Posterior cingulate gyrus (tissue), 11 donors: ENCODE data around the gene N4BP2.
"Not testable (repeated sequence)": the region's sequence is repeated elsewhere in the genome, so short reads cannot be mapped to it uniquely, and the experiment has no call there.

Source experiments
- DNase-seq, 10 donors: peaks; one replicate each; pipeline versions ENCODE4 v3.0.0 to v3.0.0-alpha.2; 2020 to 2021; ENCODE audit warnings: mixed read lengths in 3 of 10
- intact Hi-C: fragments of 100-400 bp; cut with DNase I; formaldehyde crosslinking; loops from one replicate; pipeline ENCODE4 v1.15.1; 2023

N4BP2 gene

DNA sequence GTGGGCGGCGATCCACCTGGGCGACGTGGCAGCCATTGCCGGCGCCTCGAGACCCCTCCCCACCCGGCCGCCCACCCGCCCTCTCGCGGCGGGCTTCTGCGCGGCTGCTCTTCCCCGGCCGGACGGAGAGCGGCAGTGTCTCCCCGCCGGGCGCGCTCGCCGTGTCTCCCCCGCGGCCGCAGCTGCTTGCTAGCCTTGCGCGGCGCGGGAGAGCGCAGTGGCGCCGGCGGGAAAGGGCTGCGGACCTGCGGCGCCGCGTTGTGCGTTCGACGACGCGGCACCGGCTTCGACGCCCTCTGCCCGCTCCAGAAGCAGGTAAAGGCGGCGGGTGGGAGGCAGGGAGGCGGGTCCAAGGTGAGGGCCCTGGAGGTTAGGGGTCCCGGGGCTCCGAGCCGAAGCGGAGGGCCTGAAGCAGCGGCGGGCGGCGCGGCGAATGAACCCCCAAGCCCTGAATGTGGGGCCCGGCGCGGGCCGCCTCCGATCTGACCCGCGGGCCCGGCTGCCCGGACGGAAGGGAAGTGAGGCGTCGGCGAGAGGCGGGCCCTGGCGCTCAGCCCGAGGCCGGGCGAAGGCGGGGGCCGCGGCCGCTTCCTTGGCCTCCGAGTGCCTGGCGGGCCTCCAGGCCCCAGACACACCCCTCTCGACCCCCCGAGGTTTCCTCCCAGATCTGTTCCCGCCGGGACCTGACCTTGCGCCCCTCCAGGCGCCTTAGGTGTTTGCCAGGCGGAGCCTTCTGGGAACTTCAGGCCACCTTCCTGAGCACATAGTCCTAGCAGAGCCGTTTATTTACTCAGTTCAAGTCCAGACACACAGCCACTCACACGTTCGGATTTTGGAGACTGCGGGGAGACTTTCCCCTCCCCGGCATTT, at the start of gene N4BP2:
TSS of gene N4BP2 (plus strand) at position 135 of the 870 bp plus-strand sequence. CDS start 40,491 bp downstream, outside the sequence.
- peak; percentile 40 to 97 (median 70) for DNase-seq
- intact Hi-C loops, result loop anchor here (1.0 to 5.0 kb wide), 5 partner anchors 80 to 590 kb away; partner anchors contain the start of genes PDS5A, UBE2K and UGDH

DNA sequence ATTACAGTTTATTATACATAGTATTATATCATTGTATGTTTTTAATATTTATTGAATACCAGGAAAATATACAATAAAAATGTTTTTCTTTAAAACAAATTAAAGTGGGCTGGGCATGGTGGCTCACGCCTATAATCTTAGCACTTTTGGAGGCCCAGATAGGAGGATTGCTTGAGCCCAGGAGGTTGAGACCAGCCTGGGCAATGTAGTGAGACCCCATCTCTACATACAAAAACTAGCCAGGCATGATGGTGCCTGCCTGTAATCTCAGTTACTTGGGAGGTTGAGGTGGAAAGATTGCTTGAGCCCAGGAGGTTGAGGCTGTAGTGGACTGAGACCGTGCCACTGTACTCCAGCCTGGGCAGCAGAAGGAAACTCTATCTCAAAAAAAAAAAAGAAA, 40.6 kb upstream of the N4BP2 start:
- no peak for DNase-seq
- intact Hi-C loops, result no loop called here

DNA sequence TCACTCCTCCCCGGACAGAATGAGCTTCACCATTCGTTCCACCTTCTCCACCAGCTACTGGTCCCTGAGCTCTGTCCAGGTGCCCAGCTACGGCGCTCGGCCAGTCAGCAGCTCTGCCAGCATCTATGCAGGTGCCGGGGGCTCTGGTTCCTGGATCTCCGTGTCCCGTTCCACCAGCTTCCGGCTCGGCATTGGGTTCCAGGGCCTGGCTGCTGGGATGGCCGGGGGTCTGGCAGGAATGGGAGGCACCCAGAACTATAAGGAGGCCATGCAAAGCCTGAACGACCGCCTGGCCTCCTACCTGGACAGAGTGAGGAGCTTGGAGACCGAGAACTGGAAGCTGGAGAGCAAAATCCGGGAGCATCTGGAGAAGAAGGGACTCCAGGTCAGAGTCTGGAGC, 36.4 kb upstream of the N4BP2 start:
- intact Hi-C loops, result no loop called here
- DNase-seq, result no peak

DNA sequence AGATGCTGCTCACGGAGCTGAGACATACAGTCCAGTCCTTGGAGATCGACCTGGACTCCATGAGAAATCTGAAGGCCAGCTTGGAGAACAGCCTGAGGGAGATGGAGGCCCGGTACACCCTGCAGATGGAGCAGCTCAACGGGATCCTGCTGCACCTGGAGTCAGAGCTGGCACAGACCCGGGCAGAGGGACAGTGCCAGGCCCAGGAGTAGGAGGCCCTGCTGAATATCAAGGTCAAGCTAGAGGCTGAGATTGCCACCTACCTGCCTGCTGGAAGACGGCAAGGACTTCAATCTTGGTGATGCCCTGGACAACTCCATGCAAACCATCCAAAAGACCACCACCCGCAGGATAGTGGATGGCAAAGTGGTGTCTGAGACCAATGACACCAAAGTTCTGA, 35.5 kb upstream of the N4BP2 start:
- intact Hi-C loops, result not testable (repeated sequence)

DNA sequence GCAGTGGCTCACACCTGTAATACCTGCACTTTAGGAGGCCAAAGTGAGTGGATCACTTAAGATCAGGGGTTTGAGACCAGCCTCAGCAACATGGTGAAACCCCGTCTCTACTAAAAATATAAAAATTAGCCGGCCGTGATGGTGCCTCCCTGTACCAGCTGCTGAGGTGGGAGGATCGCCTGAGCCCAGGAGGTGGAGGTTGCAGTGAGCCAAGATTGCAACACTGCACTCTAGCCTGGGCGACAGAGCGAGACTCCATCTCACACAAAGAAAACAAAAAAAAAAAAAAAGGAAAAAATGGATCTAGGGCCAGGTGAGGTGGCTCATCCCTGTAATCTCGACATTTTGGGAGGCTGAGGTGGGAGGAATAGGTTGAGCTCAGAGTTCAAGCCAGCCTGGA, 32.6 kb upstream of the N4BP2 start:
- intact Hi-C loops, DNase-seq: not testable (repeated sequence)

More for the DNA sequence above, 35.5 kb upstream of the N4BP2 start:
- not testable (repeated sequence) for DNase-seq

DNA sequence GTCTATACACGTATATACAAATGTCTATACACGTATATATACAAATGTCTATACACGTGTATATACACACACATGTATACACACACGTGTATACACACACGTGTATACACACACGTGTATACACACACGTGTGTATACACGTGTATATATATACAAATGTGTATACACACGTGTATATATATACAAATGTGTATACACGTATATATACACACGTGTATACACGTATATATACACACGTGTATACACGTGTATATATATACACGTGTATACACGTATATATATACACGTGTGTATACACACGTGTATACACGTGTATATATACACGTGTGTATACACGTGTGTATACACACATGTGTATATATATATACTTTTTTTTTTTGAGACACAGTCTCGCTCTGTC, 23.9 kb upstream of the N4BP2 start:
- intact Hi-C loops, result no loop called here
- DNase-seq, result no peak

DNA sequence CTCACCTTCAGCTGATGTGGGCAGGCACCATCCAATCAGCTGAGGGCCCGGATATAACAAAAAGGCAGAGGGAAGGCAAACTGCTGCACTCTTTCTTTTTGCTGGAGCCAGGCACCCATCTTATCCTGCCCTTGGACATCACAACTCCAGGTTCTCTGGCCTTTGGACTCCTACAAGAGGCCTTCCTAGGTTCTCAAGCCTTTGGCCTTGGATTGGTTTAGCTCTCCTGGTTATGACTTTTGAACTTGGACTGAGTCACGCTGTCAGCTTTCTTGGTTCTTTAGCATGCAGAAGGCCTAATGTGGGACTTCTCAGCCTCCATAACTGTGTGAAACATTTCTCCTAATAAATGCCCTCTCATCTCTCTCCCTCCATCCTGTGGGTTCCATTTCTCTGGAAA, 23.0 kb upstream of the N4BP2 start:
- intact Hi-C loops, result no loop called here
- DNase-seq, result no peak

DNA sequence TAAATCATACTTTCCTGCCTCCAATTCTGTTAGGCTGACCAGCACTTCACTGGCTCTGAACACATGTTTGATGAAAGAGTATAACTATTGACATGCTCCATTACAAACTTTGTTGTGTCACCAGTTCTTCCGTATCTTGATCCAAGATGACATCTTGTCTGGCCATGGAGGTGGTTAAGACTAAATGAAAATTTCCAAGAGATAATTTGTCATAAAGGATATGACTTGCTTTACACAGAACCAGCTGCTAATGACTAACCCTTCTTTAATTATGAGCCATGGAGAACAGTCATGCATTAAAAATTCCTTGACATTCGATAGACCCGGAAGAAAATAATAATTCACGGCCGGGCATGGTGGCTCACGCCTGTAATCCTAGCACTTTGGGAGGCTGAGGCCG, 17.7 kb upstream of the N4BP2 start:
- DNase-seq, result no peak
- intact Hi-C loops, result no loop called here

DNA sequence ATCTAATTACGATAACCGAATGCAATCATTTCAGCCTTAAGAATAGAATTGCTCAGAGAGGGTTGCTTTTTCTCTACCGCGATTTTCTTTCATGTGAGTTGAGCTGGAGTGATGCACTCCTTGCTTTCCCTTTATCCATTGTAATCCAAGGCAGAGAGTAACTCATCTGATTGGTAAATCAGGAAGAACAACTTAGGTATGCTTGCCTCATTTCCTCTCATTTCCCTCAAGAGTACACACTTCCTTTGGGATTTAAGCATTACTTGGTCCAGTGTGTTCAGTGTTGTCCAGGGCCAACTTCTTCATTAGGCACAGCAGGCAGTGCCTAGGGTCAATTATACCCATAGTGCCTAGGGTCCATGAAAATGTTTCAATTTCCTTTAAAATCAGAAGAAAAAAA, 15.7 kb upstream of the N4BP2 start:
- DNase-seq, result no peak
- intact Hi-C loops, result no loop called here

DNA sequence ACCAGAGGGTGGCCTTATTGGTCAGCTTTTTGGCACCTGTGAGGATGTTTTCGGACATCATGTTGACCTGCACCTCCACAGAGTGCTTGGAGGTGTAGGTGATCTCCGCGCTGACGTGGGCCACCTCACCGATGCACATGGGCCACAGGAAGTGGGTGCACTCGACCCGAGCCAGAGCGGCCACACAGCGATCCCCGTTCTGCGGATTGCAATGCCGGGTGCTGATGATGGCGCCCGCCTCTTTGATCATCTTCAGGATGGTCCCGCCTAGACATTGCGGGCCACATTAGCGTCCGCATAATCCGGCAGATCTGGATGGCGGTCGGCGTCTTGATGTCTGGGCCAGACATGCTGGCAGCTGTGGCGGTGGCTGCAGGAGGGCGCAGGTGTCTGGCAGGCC, 12.9 kb upstream of the N4BP2 start:
- DNase-seq, result no peak
- intact Hi-C loops, result no loop called here

DNA sequence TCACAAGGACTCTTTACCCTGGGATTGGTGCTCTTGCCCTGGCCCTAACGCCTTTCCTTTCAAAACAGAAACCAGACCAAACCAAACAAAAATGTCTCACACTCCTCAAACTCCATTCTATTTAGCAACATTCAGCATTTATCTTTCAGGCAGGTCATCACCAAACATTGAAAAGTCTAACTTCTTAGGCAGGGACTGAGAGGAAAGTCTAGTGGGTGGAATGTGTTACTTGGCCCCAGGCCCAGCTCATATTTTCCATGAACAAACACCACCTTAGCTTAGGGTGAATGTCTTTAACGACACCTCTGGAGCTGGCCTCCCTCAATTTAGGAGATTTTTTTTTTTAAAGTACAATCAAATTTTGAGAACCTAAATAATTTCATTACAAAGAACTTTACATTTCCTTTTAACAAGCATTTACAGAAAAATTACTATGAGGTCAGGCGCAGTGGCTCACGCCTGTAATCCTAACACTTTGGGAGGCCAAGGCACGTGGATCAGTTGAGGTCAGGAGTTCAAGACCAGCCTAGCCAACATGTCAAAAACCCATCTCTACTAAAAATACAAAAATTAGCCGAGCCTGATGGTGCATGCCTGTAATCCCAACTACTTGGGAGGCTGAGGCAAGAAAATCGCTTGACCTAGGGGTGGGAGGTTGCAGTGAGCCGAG, 10.2 kb upstream of the N4BP2 start:
- DNase-seq, result no peak
- intact Hi-C loops, result no loop called here

DNA sequence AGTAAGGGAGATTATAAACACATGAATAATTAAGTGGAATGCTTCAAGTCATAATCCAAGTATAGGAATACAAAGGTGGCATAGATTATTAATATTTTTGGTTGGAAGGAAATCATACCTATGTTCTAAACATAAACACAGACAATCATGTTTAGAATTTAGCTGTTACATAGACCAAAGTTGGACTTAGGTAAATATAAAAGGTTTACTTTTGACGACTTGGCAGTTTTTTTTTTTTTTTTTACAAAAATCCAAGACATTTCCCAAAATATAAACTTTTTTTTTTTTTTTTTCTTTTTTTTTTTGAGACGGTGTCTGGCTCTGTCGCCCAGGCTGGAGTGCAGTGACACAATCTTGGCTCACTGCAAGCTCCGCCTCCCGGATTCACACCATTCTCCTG, 3.5 kb upstream of the N4BP2 start:
- DNase-seq, result no peak

DNA sequence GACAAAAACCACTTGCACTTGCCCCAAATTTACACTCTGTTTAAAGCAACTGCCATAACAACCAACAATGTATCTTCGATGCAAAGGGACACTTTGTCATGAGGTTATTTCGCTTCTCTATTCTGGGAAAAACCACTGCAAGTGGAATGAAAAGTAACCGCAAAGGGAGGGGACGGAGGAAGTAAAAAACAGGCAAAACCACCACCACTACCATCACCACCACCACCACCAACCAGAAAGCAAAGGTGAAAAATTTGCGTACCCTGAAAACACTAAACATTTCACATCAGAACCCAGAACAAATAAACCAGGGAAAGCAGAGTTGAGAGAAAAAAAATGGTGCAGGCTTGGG, 1.2 kb upstream of the N4BP2 start:
- DNase-seq, result no peak

More for the DNA sequence above, 3.5 kb upstream of the N4BP2 start:
- intact Hi-C loops, result no loop called here

DNA sequence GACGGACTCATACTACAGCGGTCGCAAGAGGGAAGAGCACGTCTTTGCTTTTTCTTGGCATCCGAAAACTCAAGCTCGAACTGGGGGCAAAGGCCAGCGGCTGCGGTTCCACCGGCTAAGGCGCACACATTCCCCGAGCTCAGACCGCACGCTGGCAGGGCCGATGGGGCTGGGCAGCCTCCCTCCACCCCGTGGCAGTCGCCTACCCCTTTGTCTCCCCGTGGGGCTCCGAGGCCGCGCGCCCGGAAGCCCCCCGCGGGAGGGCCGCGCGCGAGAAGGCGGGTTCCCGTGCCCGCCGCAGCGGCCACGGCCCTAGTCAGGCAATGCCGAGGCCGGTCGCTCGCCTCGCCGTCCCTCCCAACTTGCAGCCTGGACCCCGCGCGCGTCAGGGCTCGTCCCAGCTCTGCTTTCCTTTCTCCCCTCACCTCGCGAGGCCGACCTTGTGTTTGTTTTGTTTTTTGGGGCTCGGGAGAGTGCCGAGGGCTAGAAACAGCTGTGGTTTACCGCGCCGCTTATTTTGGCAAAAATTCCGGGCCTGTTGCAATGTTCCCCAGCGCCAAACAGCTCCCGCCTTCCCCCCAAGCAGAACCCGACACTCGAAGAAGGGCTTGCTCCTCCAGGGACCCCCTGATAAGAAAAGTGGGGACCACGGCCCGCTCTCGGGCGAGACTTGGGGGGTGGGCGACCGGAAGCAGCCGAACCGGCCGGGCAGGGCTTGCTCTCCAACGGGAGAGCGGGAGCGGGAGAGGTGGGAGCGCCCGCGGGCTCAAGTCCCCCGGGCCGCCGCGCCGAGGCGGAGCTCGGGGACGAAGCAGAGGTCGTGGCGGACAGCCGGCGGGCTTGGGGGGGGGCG, 561 bp upstream of the N4BP2 start:
- intact Hi-C loops, result loop anchor here (1.0 to 5.0 kb wide), 5 partner anchors 79 to 589 kb away; partner anchors contain the start of genes PDS5A, UBE2K and UGDH

More for the DNA sequence above, 1.2 kb upstream of the N4BP2 start:
- intact Hi-C loops, result loop anchor here (5.0 kb wide), 4 partner anchors 78 to 588 kb away; partner anchors contain the start of genes PDS5A, UBE2K and UGDH

DNA sequence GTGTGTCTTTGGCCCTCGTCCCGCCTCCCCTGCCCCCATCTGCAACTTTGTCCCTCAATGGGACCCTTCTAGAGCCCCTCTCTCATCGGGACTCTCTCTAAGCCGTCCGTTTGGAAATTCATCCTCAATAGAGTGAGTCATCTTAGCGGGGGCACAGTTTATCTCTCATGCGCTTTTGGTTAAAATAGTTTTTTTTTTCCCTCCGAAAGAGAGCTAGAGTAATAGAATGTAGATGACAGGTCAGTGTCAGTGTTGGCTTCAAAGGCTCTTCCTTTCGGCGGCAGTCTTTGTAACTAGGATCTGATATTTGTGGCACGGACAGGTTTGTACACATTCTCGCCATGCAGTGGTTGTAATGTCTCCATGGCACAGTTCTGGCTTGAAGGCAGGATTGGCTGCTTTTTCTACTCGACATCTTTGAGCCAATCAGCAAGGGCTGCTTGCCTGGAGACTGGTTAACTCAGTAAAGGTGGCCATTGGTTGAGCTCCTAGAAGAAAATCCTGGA, 989 bp downstream of the N4BP2 start:
- intact Hi-C loops, result loop anchor here (5.0 kb wide), 4 partner anchors 80 to 590 kb away; partner anchors contain the start of genes PDS5A, UBE2K and UGDH
- DNase-seq, result peak in 9 of 10 donors; percentile 46 to 94 (median 70)

More for the DNA sequence above, 561 bp upstream of the N4BP2 start:
- peak in 9 of 10 donors; percentile 17 to 90 (median 36) for DNase-seq

DNA sequence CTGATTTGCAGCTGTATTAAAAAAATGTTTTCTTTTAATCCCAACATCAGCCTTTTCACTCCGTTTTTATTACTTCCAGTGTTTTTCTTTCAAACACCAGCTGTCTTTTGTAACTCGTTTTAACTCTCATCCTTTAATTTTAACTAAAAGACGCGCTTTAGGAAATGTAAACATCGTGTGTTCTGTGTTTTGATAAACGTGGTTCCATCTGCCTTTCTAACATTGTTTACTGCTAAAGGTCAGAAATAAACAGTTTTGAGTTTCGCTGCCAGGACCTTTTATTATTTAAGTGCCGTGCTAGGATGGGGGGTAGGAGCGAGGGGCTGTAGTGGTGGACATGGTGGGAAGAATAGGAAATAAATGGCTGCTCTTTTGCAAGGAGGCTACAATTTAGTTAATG, 1.5 kb downstream of the N4BP2 start:
- DNase-seq, result no peak
- intact Hi-C loops, result loop anchor here (5.0 kb wide), 4 partner anchors 81 to 591 kb away; partner anchors contain the start of genes PDS5A, UBE2K and UGDH

DNA sequence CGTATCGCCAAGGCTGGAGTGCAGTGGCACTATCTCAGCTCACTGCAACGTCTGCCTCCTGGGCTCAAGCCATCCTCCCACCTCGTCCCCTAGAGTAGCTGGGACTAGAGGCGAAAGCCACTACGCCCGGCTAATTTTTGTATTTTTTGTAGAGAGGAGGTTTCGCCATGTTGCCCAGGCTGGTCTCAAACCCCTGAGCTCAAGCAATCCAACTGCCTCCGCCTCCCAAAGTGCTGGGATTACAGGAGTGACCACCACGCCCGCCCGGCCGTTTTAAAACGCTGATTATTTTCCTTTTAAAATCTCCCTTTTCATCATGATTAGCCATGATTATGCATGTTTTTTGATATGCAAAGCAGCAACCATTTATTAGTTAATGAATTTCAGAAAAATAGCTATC, 2.2 kb downstream of the N4BP2 start:
- intact Hi-C loops, result loop anchor here (5.0 kb wide), 4 partner anchors 82 to 592 kb away; partner anchors contain the start of genes PDS5A, UBE2K and UGDH
- DNase-seq, result no peak

DNA sequence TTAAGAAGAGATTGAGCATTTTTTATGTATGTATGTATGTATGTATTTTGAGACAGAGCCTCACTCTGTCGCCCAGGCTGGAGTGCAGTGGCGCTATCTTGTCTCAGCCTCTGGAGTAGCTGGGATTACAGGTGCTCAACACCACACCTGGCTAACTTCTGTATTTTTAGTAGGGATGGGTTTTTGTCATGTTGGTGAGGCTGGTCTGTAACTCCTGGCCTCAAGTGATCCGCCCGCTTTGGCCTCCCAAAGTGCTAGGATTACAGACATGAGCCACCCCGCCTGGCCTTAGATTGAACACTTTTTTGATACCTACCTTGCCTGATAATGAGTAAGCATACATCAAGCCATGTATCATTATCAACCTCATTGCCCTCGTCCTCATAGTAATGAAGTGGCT, 2.7 kb downstream of the N4BP2 start:
- DNase-seq, result no peak
- intact Hi-C loops, result loop anchor here (5.0 kb wide), 4 partner anchors 82 to 592 kb away; partner anchors contain the start of genes PDS5A, UBE2K and UGDH

DNA sequence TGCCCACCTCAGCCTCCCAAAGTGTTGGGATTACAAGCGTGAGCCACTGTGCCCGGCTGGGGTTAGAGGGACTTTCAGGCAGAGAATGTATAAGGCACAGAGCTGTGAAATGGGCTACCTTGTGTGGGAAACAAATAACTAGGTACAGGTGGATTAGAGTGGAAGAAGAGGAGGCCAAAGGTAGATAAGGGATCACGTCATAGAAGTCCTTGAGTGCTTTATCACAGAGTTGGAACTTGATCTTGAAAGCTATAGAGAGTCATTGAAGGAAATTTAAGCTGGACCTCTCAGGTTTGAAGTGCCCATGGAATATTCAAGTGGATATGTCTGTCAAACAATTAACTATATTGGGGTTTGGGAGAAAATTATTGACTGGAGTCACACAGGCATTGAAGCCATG, 8.4 kb downstream of the N4BP2 start:
- intact Hi-C loops, result no loop called here
- DNase-seq, result no peak

DNA sequence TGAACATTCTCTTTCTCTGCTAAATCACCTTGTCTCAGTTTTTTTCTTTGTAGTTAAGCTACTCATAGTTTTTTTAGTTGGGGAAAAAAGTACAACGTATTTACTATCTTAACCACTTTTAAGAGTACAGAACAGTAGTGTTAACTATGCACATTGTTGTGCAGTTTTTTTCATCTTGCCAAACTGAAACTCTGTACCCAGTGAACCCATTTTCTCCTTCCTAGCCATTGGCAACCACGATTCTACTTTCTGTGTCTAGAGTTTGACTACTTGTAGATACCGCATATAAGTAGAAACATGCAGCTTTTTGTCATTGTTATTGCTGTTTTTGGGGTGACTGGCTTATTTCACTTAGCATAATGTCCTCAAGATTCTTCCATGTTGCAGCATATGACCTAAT, 10.0 kb downstream of the N4BP2 start:
- intact Hi-C loops, result no loop called here
- DNase-seq, result no peak
